Measurements from ENCODE around the gene TTC23.

- no peak for TF ChIP-seq CTCF (IDR thresholded peaks at IDR 0.05; ENCODE audit: insufficient read depth, low read length)
- no peak for TF ChIP-seq POLR2AphosphoS5 (IDR thresholded peaks at IDR 0.05; ENCODE audit: low read depth)
- TF ChIP-seq REST (IDR thresholded peaks at IDR 0.05; ENCODE audit: insufficient replicate concordance, low read depth) = no peak
These were observed 105.4 kb downstream of the TTC23 start for GRCh38 chr15:99143655-99144610.
